GM18502 (cell line): ENCODE data around the gene RASA3.
"Not testable (repeated sequence)": the region's sequence is repeated elsewhere in the genome, so short reads cannot be mapped to it uniquely, and the experiment has no call there.

Experiments
- ATAC-seq: cut with Tn5 transposase; IDR thresholded peaks from one replicate; pipeline ENCODE4 v1.9.1; 2021; ENCODE audit warnings: mild to moderate bottlenecking; ENCODE audit not compliant: unreplicated experiment, poor library complexity

The RASA3 gene

DNA sequence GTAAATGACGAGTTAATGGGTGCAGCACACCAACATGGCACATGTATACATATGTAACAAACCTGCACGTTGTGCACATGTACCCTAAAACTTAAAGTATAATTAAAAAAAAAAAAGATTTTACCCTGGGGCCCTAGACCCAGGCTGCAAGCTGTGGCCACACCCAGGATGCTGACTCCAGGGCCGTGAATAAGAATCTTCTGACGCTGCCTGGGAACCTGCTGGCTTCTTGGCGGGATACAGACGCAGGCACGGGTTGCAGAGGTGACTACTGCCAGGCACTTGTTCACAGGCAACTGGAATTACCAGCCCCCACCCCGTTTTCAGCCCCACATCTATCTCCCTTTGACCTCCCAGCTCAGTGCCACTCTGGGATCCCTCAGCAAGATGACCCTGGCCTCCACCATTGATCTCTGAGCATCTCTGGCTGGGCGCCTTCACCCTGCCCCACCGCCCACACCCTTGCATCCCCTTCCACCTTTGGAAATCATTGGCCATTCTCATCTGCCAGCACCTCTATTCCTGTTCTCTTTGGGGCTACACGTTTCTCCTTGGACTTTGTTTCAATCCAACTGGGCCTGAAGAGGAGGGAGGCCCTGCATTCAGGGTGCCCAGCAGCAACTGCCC, 25.6 kb upstream of the RASA3 start:
- ATAC-seq, result no peak

DNA sequence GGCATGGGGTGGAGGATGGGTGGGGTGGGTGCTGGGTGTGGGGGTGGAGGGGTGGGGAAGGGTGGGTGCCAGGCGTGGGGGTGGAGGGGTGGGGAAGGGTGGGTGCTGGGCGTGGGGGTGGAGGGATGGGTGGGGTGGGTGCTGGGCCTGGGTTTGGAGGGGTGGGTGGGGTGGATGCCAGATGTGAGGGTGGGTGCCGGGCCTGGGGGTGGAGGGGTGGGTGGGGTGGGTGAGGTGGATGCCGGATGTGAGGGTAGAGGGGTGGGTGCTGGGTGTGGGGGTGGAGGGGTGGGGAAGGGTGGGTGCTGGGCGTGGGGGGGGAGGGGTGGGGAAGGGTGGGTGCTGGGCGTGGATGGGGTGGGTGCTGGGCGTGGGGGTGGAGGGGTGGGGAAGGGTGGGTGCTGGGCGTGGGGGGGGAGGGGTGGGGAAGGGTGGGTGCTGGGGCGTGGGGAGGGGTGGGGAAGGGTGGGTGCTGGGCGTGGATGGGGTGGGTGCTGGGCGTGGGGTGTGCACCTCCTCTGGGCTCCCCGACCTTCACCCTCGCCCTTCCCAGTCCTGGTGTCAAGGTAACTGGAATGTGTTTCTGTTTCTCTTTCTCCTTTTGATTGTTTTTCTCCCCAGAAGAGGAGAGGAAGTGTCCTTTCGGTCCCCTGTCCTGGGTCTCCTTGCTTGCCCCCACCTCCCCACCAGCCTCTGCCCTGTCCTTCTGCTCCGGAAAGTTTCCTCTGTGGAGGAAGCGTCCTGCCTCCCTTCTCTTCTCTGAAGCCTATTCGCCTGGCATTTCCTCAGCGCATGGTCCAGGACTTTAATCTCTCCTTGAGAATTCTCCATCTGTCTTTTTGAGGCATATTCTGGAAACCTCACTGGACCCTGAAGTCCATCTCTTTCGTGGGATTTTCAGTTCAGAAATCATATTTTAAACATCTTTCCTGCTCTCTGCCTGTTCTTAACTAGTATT, 23.8 kb upstream of the RASA3 start:
- ATAC-seq, result no peak

DNA sequence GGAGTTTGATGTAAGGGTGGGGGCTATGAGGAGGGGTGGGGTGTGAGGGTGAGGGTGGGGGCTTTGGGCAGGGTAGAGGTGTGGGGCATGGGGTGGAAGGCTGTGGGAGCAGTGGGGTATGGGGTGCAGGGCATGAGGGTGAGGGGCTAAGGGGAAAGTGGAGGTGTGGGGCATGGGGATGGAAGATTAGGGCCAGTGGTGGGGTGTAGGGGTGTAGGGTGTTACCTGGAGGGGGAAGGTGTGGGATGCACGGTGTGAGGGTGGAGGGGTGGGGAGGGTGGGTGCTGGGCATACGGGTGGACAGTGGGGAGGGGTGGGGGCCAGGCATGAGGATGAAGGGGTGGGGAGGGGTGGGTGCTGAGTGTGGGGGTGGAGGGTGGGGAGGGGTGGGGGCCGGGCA, 22.9 kb upstream of the RASA3 start:
- ATAC-seq, result no peak

DNA sequence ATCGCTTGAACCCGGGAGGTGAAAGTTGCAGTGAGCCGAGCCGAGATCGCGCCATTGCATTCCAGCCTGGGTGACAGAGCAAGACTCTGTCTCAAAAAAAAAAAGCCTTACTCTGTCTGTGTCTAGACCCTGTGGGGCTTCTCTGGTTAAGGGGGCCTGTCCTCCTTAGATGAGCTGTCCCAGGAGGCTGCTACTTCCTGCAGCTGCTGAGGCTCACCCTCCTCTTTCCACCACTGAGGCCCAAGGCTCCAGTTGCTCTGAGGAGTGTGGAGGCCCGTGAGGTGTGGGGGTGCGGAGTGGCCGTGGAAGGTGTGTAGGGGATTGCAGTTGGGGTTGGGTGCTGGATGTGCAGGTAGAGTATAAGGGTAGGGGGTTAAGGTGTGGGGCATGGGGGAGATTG, 22.1 kb upstream of the RASA3 start:
- no peak for ATAC-seq

DNA sequence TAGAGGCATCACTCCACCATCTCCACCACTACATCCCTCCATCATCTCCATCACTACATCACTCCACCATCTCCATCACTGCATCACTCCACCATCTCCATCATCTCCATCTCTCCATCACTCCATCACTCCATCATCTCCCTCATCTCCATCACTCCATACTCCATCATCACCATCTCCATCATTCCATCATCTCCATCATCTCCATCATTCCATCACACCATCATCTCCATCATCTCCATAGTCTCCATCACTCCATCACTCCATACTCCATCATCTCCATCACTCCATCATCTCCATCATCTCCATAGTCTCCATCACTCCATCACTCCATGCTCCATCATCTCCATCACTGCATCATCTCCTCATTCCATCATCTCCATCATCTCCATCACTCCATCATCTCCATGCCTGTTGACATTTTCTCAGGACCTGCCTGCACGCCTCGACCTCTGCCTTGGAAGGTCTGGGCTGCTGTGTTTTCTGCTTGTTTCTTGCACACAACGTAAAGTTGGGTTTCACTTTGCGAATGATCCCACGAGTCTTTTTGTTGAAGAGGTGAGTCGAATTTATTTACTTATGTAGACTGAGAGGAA, 21.2 kb upstream of the RASA3 start:
- ATAC-seq, result no peak

DNA sequence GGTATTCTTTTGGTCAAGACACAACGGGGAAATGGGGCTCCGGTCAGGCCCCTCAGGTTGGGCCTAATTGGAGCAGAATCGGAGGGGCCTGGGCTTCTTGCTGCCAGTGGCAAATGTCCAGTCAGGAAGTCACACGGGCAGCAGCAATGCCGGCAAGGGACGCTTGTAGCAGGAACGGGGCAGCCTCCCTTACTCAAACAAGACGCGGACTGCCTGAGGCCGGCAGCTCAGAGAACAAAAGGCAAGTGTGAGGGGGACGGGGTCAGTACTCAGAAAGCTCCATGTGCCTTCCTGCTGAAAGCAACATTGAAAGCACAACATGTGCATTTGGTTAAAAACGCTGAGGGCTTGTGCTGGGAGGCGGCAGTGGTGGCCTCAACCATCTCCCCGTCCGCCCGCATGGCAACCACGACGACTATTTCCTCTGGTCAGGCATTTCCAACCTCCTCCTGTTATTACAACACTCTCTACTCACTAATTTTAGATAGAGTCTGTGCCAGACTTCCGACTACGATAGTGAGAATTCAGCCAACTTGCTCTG, 20.5 kb upstream of the RASA3 start:
- ATAC-seq, result no peak

DNA sequence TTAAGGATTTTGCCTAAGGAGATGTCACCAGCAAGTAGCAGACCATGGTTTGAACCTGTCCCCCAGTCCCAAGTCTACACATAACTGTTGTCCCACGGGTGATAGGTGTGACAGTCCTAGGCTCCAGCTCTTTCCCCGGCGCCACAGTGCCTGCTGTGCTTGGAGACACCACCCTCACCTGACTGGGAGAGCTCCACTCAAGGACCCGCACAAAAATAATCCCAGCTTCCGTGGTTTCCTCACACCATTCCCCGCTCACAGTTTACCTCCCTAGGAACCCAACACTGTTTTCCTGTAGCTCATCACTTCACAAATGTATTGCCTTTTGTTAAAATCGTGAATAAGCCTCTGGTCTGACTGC, 19.8 kb upstream of the RASA3 start:
- ATAC-seq, result no peak

DNA sequence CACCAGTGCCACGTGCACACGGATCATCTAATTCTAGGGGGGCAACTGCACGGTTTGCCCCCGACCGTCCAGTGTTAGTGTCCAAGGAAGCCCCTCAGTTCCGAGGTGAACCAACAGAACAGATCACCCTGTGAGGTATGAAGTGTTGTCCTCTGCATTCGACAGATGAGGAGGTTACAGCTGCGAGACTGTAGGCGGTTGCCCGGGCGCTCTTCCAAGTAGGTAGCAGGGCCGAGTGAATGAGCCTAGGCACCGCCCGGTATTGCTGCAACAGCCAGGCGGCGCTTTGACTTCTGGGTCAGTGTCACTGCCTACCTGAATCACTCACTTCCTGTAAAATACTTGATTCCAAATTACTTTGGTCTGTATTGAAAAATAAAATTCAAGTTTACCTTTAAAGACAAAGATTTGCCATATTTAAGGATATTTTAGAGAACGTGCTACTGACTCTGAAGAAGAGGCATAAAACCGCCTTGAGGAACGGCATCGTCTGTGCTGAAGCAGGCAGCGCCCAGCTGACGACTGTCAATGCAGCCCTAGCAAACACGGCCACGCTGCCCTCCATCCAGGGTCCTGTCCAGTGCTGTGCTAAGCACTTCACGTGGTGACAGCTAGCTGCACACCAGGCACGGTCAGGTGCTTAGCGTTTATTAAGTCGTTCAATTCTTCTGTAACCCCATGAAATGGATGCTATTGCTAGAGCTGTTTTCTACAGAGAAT, 19.3 kb upstream of the RASA3 start:
- ATAC-seq, result no peak

DNA sequence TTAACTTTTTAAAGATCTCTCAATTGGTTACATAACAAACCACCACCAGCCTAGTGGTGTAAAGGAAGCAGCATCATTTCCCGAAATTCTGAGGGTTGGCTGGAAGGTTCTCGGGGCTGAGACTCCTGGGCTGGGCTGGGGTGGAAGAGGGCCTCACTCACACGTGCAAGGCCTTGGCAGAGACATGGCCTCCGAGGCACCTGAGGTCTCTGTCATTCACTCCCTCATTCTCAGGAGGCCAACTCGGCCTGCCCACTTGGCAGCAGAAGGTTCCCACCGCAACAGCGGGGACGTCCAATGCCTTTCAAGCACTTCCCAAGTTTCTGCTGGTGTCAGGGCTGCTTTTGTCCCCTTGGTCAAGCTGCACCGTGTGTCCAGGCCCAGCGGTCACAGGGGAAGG, 18.6 kb upstream of the RASA3 start:
- no peak for ATAC-seq

DNA sequence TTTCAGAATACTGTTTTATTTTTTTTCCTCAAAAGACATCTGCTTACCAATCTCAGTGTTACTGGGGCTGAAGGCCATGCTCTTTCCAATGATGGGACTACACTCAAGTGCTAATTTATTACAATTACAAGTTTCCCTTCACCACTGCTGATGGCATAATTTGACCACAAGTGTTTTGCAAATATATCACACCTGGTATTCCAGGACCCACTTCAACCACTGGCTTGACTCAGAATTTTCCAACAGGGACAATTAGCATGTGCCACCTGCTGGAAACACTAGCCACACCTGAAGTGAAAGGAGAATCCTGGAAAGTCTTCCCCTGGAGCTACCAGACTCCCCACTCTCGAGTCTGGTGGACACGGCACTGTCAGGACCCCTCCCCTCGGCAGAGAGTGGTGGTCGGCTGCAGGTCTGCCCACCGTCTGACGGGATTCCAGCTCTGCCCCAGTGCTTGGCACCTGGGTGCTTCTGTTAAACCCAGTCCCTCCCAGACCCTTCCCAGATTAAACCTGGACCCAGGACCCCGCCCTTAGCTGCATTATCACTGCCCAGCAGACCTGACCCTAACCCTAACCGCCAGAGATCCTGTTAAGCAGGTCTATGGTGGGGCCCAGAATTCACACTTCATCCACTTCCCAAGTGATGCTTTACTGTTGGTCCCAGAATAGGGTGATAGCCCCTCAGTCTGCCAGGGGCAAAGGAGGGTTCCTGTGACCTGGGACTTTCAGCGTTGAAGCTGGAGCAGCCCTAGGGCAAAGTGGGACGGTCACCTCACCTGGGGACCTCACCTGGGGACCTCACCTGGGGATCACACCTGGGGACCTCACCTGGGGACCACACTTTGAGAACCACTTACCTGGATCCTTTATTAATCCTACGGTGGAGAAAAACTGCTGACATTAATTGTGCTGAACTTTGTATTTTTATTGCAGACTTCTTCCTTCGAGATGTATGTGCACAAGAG, 17.6 kb upstream of the RASA3 start:
- no peak for ATAC-seq

DNA sequence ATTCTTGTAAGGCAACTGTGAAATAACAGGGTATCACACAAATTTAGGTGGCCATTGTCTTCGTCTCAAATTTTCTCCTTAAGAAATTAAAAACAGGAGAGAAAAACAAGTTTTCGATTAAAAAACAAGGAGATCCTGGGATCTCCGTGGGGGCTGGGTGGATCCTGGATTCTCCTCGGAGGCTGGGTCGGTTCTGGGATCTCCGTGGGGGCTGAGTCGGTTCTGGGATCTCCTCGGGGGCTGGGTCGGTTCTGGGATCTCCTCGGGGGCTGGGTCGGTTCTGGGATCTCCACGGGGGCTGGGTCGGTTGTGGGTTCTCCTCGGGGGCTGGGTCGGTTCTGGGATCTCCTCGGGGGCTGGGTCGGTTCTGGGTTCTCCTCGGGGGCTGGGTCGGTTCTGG, 16.5 kb upstream of the RASA3 start:
- not testable (repeated sequence) for ATAC-seq

DNA sequence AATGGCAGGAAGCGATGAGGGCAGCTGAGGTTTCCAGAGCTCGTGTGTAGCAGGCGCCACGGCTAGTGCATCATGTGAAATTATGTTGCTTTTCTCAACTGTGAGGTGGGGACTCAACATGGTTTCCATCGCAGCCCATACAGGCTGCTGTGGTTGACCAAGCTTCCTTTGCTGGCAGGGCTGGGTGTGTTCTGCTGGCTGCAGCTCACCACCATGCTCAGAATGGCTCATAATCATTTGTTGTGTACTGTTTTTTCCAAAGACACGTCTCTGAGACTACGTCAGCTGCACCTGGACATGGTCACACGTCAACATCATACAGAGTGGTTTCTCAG, 16.1 kb upstream of the RASA3 start:
- ATAC-seq, result peak; percentile 94

DNA sequence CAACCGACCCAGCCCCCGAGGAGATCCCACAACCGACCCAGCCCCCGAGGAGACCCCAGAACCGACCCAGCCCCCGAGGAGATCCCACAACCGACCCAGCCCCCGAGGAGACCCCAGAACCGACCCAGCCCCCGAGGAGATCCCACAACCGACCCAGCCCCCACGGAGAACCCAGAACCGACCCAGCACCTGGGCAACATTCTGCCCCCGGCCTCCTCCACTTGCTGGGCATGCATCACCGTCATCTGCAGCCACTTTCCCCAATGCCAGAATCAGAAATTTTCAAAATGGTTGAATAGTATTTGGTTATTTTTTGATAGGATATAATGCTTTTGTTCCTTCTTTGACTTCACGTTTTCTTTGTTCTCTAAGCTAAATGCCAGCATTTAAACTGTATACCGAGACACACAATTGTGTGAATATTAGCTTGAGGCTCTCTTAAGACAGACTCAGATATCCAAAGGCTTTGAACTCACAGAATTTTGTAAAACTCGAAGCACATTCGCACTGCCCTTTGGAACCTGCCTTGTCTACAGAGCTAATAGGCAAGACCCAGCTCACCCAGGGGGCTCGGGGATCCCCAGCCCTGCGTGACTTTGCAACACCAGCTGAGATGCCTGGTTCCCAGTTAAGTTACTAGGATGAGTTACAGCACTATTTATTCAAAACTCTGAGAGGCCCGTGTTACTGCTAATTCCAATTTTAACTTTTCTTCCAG, 15.5 kb upstream of the RASA3 start:
- peak; percentile 41 for ATAC-seq

DNA sequence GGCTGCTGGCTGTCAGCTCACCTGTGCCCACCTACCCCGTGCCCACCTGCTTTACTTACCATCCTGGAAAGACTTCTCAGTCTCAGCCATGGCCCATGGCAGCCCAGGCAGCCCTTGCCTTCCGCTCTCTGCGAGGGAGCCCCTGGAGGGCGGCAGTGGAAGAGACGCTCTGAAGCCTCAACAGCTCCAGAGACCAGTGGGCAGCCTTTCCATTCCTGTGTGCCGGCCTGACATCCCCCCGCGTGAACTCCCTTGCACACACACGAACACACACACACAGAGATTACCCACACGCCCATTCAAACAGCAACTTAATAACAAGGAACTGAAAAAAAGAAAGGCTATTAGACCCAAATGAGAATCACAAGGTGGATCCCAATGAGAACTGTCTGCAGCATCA, 14.2 kb upstream of the RASA3 start:
- no peak for ATAC-seq

DNA sequence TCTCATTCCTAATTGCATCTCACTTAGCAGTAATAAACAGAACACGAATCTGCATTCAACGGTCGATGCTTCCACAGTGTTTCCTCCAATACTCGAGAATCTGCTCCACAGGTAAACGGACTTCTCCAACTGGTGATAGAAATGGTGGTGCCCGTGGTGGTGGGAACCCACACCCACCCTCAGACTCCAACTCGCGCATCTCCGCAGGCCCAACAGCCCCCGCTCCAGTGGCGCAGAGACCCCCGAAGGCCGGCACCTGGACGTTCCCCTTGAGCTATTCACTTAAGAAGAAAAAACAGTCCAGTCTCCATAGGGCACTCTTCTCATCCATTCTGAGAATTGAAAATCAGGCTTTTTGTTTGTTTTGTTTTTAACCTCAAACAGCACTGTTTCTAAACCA, 13.8 kb upstream of the RASA3 start:
- no peak for ATAC-seq

DNA sequence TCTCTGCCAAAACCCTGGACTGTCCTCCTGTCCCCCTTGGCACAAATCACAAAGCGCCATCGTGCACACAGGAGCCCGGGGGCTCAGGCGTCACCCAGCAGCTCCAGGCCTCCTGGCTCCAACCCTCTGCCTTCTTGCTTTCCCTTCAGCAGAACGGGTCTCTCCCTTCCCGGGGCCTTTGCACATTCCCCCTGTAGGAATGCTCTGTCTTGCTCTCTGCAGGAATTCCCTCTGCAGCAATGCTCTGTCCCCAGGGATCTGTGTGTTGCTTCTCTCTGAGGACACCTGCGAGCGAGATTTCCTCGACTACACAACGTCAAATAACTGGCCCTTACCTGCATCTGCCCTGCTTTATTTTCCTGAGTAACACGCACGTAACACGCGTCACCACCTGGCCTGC, 13.3 kb upstream of the RASA3 start:
- no peak for ATAC-seq

DNA sequence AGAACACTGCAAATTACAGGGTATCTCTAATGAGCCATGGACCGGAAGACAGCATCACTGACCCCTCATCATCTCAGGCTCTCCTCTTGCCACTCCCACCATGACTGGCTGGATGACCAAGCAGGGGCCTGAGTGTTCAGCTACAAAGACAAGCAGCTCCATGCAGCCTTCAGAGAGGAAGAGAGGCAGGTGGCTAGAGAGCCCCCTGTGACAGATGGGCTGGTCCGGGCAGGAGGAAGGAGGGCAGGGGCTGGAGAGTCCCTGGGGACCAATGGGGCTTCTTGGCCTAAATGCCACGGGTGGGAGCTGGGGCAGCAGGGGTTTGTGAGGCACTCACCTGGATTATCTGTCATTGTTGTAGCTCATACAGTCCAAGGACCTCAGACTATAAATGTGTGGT, 12.8 kb upstream of the RASA3 start:
- ATAC-seq, result no peak

DNA sequence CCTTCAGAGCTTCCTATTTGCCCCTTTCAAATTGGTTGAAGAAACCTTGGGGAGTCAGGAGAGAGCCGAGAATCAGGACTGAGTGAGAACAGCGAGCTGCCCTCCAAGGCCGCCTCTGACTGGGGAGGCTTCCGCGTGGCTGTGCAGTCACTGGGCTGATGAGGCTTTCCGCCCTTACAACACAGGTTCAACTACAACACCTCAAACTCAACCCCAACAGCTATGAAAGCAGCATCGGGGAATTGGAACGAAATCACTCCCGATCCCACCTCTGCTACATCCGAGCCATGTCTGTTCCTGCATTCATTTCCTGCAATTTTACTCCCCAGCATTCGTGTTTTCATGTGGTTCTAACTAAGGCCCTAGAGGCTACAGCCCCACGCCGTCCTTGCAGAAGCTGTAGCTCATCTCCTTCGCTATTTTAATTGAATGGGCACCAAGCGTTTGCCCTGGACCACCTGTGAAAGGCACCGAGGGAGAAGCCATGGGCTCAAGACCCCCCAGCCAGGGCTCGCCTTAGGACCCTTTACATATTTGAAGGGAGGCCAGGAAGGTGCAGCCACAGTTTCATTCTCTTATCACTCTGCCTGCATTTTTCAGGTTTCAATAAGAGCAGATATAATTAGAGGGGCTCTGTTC, 12.3 kb upstream of the RASA3 start:
- ATAC-seq, result no peak
